Tibial artery (tissue), 4 donors: ENCODE results near the gene GBP1.

ENCODE experiments used
- DNase-seq, 2 donors: peaks; one replicate each; pipeline ENCODE4 v3.0.0-alpha.2; 2019
- H3K27ac ChIP-seq, 2 donors: fragments of 200-600 bp; sonication (generic) in 1 of 2; 1 replicate in 1 of 2; 2 replicates in 1 of 2; pipeline ENCODE4 v1.5.1; 2018 to 2019; ENCODE audit warnings: mild to moderate bottlenecking in 1 of 2
- H3K27me3 ChIP-seq, 2 donors: fragments of 200-600 bp; sonication (generic) in 1 of 2; one replicate each; pipeline versions ENCODE4 v1.5.1 to v1.6.0; 2016 to 2019
- H3K36me3 ChIP-seq, 3 donors: fragments of 200-600 bp; sonication (generic) in 2 of 3; one replicate each; pipeline ENCODE4 v1.5.1; 2016 to 2019; ENCODE audit warnings: mild to moderate bottlenecking in 2 of 3
- H3K4me1 ChIP-seq, 4 donors: fragments of 200-600 bp; sonication (generic) in 2 of 4; 1 replicate in 3 of 4; 2 replicates in 1 of 4; pipeline ENCODE4 v1.5.1; 2016 to 2019
- H3K4me3 ChIP-seq, 2 donors: fragments of 200-600 bp; sonication (generic) in 1 of 2; 1 replicate in 1 of 2; 2 replicates in 1 of 2; pipeline ENCODE4 v1.5.1; 2018 to 2019; ENCODE audit warnings: mild to moderate bottlenecking in 2 of 2
- H3K9me3 ChIP-seq, 3 donors: fragments of 200-600 bp; sonication (generic) in 1 of 3; one replicate each; pipeline ENCODE4 v1.5.1; 2016 to 2019
- CTCF ChIP-seq, 2 experiments: fragments of 200-600 bp in 1 of 2; fragments of 450-650 bp in 1 of 2; IDR thresholded peaks; one replicate each; pipeline ENCODE4 v1.5.1; 2017 to 2019; ENCODE audit warnings: antibody characterized with exemption in 2 of 2, mild to moderate bottlenecking in 1 of 2, moderate library complexity in 1 of 2
- intact Hi-C: fragments of 100-400 bp; cut with DNase I; formaldehyde crosslinking; loops from one replicate; pipeline ENCODE4 v1.15.0; 2023; ENCODE audit warnings: low total_unique reads

GBP1 gene

GRCh38 chr1:89044970-89045721 is 19.9 kb downstream of the GBP1 start:
- Histone ChIP-seq H3K4me3 (no peak overlapping the region), H3K27ac (no peak overlapping the region), H3K9me3 (no peaks in the 10 kb centered on the region), H3K27me3 (no peaks in the 10 kb centered on the region), H3K36me3 (peaks cover 0 to 15% (median 13%) of the 10 kb centered on the region in 3 donors), H3K4me1 (no peaks in the 10 kb centered on the region)
- TF ChIP-seq CTCF (IDR thresholded peaks at IDR 0.05), result no peak
- no peak for DNase-seq
- intact Hi-C loops, result no loop called here

- intact Hi-C loops, result no loop called here
- Histone ChIP-seq H3K27ac (no peak overlapping the region), H3K36me3 (peaks cover 0 to 11% (median 7%) of the 10 kb centered on the region in 3 donors), H3K4me3 (no peak overlapping the region), H3K27me3 (no peaks in the 10 kb centered on the region), H3K9me3 (no peaks in the 10 kb centered on the region), H3K4me1 (no peaks in the 10 kb centered on the region)
- no peak for TF ChIP-seq CTCF (IDR thresholded peaks at IDR 0.05)
- DNase-seq, result no peak
These were observed 21.1 kb downstream of the GBP1 start for GRCh38 chr1:89043940-89044339.

- no peak for TF ChIP-seq CTCF (IDR thresholded peaks at IDR 0.05)
These were observed 22.5 kb downstream of the GBP1 start for GRCh38 chr1:89042491-89042890.

GRCh38 chr1:89041721-89042120 is 23.3 kb downstream of the GBP1 start:
- intact Hi-C loops, result no loop called here
- Histone ChIP-seq H3K4me1 (no peaks in the 10 kb centered on the region), H3K4me3 (no peak overlapping the region), H3K27me3 (no peaks in the 10 kb centered on the region), H3K36me3 (peaks cover 0 to 5% (median 0%) of the 10 kb centered on the region in 3 donors), H3K9me3 (no peaks in the 10 kb centered on the region), H3K27ac (no peak overlapping the region)
- DNase-seq, result no peak
- no peak for TF ChIP-seq CTCF (IDR thresholded peaks at IDR 0.05)

More at GRCh38 chr1:89042491-89042890, 22.5 kb downstream of the GBP1 start:
- H3K9me3 ChIP-seq, result no peaks in the 10 kb centered on the region
- DNase-seq, result no peak
- peaks cover 0 to 5% (median 0%) of the 10 kb centered on the region in 3 donors for H3K36me3 ChIP-seq
- intact Hi-C loops, result no loop called here
- H3K4me1 ChIP-seq, result no peaks in the 10 kb centered on the region
- H3K27me3 ChIP-seq, result no peaks in the 10 kb centered on the region
- no peak overlapping the region for H3K27ac ChIP-seq
- H3K4me3 ChIP-seq, result no peak overlapping the region

- intact Hi-C loops, result no loop called here
- no peak for DNase-seq
- Histone ChIP-seq H3K27ac (no peak overlapping the region), H3K4me3 (no peak overlapping the region), H3K36me3 (peaks cover 0 to 5% (median 0%) of the 10 kb centered on the region in 3 donors), H3K4me1 (no peaks in the 10 kb centered on the region), H3K9me3 (no peaks in the 10 kb centered on the region), H3K27me3 (no peaks in the 10 kb centered on the region)
- TF ChIP-seq CTCF (IDR thresholded peaks at IDR 0.05), result no peak
These were observed 23.8 kb downstream of the GBP1 start for GRCh38 chr1:89041119-89041641.
